Measurements from ENCODE around the gene CNGB1.
"Not testable (repeated sequence)": the region's sequence is repeated elsewhere in the genome, so short reads cannot be mapped to it uniquely, and the experiment has no call there.

Gene CNGB1

DNA sequence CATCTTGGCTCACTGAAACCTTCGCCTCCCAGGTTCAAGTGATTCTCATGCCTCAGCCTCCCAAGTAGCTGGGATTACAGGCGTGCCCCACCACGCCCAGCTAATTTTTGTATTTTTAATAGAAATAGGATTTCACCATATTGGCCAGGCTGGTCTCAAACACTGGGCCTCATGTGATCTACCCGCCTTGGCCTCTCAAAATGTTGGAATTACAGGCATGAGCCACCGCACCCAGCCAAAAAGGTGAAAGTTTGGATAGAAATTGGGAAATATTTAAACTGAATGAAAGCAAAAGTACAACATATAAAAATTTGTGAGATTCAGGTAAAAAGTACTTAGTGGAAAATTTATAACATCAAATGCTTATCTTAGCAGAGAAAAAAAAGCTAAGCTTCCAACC lies 115.7 kb downstream of the CNGB1 start:
- no peak overlapping the region for H3K4me3 ChIP-seq (ENCODE audit: low read depth, low read length)
- TF ChIP-seq, protein P1, sequence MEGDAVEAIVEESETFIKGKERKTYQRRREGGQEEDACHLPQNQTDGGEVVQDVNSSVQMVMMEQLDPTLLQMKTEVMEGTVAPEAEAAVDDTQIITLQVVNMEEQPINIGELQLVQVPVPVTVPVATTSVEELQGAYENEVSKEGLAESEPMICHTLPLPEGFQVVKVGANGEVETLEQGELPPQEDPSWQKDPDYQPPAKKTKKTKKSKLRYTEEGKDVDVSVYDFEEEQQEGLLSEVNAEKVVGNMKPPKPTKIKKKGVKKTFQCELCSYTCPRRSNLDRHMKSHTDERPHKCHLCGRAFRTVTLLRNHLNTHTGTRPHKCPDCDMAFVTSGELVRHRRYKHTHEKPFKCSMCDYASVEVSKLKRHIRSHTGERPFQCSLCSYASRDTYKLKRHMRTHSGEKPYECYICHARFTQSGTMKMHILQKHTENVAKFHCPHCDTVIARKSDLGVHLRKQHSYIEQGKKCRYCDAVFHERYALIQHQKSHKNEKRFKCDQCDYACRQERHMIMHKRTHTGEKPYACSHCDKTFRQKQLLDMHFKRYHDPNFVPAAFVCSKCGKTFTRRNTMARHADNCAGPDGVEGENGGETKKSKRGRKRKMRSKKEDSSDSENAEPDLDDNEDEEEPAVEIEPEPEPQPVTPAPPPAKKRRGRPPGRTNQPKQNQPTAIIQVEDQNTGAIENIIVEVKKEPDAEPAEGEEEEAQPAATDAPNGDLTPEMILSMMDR (IDR thresholded peaks at IDR 0.05; ENCODE audit: low read depth, low read length) = no peak

DNA sequence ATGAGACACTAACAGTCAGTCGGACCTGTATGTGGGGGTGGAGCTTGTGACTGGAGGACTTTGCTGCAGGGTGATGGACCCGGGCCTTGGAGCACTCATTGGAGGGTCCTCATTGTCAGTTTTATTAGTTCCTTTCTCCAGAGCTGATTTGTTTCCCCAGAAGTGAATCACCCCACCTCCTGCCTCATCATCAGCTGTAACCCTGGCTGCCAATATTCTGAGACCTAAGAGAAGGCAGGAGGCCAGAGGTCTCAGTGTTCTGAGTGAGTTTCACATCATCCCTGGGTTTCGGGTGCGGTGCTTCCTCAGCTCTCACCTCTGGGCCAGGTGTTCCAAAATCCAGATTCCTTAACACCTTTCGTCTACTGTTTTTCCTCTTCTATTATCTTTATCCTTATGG lies 118.7 kb downstream of the CNGB1 start:
- H3K4me3 ChIP-seq (ENCODE audit: low read depth, low read length) = no peak overlapping the region
- TF ChIP-seq, protein P1 (IDR thresholded peaks at IDR 0.05; ENCODE audit: low read depth, low read length) = no peak

DNA sequence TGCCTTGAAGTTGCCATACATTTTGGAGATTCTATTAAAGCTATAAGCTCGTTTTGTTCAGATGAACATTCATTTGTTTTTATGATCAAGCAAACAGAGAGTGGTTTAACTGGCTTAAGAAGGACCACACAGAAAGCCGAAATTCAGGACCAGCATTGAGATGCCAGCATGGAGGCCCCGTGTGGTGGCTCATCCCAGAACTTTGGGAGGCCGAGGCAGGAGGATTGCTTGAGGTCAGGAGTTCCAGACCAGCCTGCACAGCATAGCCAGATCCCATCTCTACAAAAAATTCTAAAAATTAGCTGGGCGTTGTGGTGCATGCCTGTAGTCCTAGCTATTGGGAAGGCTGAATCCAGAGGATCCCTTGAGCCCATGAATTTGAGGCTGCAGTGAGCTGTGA lies 122.7 kb downstream of the CNGB1 start:
- no peak overlapping the region for H3K4me3 ChIP-seq (ENCODE audit: low read depth, low read length)
- TF ChIP-seq, protein P1 (IDR thresholded peaks at IDR 0.05; ENCODE audit: low read depth, low read length) = no peak

DNA sequence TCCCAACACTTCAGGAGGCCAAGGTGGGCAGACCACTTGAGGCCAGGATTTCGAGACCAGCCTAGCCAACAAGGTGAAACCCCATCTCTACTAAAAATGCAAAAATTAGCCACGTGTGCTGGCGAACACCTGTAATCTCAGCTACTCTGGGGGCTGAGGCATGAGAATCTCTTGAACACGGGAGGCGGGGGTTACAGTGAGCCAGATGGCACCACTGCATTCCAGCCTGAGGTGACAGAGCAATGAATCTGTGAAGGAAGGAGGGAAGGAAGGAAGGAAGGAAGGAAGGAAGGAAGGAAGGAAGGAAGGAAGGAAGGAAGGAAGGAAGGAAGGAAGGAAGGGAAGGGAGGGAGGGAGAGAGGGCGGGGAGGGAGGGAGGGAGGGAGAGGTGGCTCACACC lies 124.0 kb downstream of the CNGB1 start:
- H3K4me3 ChIP-seq (ENCODE audit: low read depth, low read length) = not testable (repeated sequence)

DNA sequence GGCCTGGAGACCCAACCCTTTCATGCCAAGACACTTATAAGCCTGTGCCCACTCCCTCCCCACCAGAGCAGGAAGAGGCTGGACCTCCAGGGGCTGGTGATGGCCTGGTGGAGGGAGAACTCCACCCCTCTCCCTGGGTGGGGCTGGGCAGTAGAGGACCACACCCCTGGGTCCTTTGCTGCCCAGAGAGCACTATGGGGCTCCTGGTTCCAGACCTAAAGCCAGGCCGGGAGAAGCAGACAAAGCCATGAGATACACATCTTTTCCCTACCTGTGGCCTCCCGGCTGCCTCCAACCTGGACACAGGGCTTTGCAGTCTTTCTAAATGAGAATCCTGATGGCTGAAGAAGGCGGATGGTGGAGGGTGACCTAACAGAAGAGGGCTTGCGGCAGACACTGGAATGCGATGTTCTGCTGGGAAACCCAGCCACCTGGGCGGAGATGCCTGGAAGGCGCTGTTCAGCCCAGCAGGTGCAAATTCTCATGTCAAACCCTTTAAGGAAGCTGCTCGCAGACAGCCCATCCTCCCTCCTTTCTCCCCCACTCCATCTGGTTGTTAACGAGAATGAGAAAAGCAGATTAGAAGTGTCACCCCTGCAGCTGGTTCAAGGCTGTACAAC lies 124.7 kb downstream of the CNGB1 start:
- no peak overlapping the region for H3K4me3 ChIP-seq (ENCODE audit: low read depth, low read length)
- TF ChIP-seq, protein P1 (IDR thresholded peaks at IDR 0.05; ENCODE audit: low read depth, low read length) = no peak

DNA sequence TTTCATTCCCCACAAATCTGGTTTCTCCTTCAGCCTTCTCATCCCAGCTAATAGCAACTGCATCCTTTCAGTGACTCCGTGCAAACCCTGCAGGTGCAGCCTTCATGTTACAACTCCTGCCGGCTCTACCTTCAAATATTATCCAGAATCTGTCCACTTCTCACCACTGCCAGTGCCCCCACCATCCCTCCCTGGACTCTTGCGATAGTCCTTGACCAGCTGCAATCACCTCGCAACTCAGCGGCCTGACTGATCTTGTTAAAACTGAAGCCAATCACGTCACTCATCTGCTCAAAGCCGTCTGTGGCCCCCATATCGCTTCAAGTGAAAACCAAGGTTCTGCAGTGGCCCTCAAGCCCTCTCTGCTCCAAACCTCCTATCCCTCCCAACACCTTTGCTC lies 125.8 kb downstream of the CNGB1 start:
- H3K4me3 ChIP-seq (ENCODE audit: low read depth, low read length) = no peak overlapping the region
- TF ChIP-seq, protein P1 (IDR thresholded peaks at IDR 0.05; ENCODE audit: low read depth, low read length) = no peak

DNA sequence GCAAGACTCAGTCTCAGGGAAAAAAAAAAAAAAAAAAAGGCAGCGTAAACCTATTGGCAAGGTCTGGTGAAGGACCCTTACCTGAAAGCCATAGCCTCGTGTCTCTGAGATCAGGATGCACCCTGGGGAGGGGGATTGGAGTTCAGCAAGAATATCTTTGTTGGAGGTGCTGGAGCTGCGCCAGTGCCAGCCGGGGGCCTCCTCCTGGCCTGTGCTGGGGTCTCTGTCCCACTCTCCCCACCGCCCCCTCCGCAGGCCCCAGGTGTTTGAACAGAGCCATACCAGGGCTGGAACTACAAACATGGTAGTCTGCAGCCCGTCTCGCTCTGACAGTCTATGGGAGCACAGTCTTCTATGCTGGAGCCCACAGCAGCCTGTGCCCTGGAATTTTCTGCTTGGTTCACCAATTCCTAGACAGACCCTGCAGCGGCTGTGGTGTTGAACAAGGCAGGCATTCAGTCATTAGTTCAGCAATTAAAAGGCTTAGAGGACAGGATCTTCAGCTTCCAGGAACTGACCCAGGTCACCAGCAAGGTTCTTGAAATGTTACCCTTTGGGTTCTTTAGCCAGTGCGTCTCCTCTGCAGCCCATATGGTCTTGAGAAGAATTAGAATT lies 126.4 kb downstream of the CNGB1 start:
- TF ChIP-seq, protein P1 (IDR thresholded peaks at IDR 0.05; ENCODE audit: low read depth, low read length) = no peak
- no peak overlapping the region for H3K4me3 ChIP-seq (ENCODE audit: low read depth, low read length)

DNA sequence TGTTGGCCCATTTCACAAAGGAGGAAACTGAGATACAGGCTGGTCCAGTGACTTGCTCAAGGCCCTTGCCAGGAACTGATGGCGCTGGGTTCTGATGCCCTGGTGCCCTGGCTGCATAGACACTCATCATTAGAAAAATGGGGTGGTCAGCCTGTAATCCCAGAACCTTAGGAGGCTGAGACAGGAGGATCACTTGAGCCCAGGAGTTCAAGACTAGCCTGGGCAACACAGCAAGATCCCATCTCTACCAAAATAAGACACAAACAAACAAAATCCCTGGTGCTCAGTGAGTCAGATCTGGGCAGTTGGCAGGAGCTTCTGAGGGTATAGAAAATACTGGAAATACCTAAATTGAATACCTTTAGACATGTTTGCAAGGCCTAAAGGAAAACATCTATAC lies 127.5 kb downstream of the CNGB1 start:
- no peak overlapping the region for H3K4me3 ChIP-seq (ENCODE audit: low read depth, low read length)
- TF ChIP-seq, protein P1 (IDR thresholded peaks at IDR 0.05; ENCODE audit: low read depth, low read length) = no peak

Data from WI38 (cell line).